Measurements from ENCODE around the gene SORL1. TPM values are rescaled to one million over a fixed set of nuclear protein-coding genes. Genes with fewer than 3 reads are reported as not detected.

Gene SORL1
- total RNA-seq, 3 donors from 2014 or later, result 58.3 to 195 (median 109) TPM

GRCh38 chr11:121670266-121670665, 218.2 kb downstream of the SORL1 start:
- Histone ChIP-seq H3K36me3 (ENCODE audit: low read depth) (no peaks in the 10 kb centered on the region), H3K4me1 (ENCODE audit: low read depth) (no peaks in the 10 kb centered on the region), H3K9me3 (no peaks in the 10 kb centered on the region), H3K4me3 (no peak overlapping the region)
- TF ChIP-seq, protein P1, sequence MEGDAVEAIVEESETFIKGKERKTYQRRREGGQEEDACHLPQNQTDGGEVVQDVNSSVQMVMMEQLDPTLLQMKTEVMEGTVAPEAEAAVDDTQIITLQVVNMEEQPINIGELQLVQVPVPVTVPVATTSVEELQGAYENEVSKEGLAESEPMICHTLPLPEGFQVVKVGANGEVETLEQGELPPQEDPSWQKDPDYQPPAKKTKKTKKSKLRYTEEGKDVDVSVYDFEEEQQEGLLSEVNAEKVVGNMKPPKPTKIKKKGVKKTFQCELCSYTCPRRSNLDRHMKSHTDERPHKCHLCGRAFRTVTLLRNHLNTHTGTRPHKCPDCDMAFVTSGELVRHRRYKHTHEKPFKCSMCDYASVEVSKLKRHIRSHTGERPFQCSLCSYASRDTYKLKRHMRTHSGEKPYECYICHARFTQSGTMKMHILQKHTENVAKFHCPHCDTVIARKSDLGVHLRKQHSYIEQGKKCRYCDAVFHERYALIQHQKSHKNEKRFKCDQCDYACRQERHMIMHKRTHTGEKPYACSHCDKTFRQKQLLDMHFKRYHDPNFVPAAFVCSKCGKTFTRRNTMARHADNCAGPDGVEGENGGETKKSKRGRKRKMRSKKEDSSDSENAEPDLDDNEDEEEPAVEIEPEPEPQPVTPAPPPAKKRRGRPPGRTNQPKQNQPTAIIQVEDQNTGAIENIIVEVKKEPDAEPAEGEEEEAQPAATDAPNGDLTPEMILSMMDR (IDR thresholded peaks at IDR 0.05), result no peak
- DNase-seq, result no peak
- no peak for ATAC-seq
- intact Hi-C loops (cut with DNase I, micrococcal nuclease), result no loop called here

DNA sequence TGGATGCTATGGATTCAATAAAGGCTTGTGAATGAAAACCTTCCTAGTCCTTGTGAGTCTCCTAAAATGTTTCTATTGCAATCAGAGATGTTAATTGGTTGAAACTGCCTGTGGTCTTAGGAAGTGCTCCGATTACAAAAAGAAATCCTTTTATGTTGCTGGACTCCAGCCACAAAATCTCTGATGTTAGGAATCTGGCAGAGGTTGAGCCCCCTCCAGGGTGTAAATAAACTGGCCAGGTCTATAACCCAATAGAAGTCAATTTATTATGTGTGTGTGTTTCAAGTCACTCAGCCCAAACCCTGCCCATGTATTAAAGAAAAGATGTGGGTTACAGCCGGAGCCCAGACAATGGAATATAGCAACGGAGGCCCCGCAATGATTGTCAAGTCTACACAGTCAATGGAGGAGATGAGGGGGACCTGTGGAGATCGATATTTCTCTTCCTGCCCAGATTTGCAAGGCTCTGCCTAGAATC, 218.7 kb downstream of the SORL1 start:
- Histone ChIP-seq H3K9me3 (no peaks in the 10 kb centered on the region), H3K4me3 (no peak overlapping the region), H3K4me1 (ENCODE audit: low read depth) (no peaks in the 10 kb centered on the region), H3K36me3 (ENCODE audit: low read depth) (no peaks in the 10 kb centered on the region)
- TF ChIP-seq, protein P1 (IDR thresholded peaks at IDR 0.05), result no peak
- intact Hi-C loops (cut with DNase I, micrococcal nuclease), result no loop called here
- no peak for DNase-seq
- ATAC-seq, result no peak

DNA sequence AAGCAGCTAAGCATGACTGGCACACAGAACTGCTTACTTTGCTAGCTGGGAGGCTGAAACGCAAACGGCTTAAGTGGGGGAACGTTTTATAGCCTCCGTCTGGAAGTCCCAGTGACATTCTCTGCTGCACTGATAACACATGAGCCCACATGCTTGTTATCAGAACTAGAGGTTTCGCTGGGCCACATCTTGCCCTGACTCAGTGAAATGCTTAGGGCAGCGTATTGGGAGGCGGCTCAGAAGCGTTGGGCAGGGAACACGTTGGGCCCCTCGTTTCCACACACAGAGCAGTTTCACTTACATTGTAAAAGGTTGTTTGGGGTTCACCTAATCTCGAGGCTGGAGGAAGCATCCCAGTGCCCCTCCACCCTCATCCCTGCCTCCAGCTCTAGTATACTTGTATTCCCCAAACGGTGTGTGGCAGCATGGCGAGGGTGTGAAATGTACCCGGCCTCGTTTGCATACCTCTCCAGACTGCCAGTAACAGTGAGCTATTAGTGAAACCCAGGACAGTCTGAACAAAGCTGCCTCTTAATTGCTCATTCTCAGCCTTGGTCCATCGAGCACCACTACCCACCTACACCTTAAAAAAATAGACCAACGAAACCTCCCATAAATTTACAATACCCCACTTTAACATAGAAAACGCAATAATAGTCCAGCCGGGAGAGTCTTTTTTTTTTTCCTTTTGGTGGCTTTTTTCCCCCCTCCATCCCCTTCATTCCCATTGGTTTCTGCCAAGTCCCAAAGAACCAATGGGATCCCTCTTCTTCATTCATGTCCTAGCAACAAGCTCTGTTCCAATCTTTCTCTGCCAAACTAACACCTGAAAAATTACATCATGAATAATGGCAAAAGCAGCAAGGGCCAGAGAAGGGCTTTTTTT, 219.4 kb downstream of the SORL1 start:
- ATAC-seq (no peak), DNase-seq (no peak)
- H3K4me3 ChIP-seq, result no peak overlapping the region
- H3K9me3 ChIP-seq, result no peaks in the 10 kb centered on the region
- no peaks in the 10 kb centered on the region for H3K36me3 ChIP-seq (ENCODE audit: low read depth)
- TF ChIP-seq, protein P1 (IDR thresholded peaks at IDR 0.05), result no peak
- no peaks in the 10 kb centered on the region for H3K4me1 ChIP-seq (ENCODE audit: low read depth)
- intact Hi-C loops (cut with DNase I, micrococcal nuclease), result no loop called here

- intact Hi-C loops (cut with DNase I, micrococcal nuclease), result no loop called here
- TF ChIP-seq, protein P1 (IDR thresholded peaks at IDR 0.05), result no peak
- no peak for DNase-seq
Observed at GRCh38 chr11:121672630-121673487, 220.7 kb downstream of the SORL1 start.

GRCh38 chr11:121681550-121682268, 229.6 kb downstream of the SORL1 start:
- TF ChIP-seq, protein P1 (IDR thresholded peaks at IDR 0.05), result no peak
- H3K9me3 ChIP-seq, result no peaks in the 10 kb centered on the region
- H3K4me3 ChIP-seq, result no peak overlapping the region
- intact Hi-C loops (cut with DNase I, micrococcal nuclease), result no loop called here
- no peaks in the 10 kb centered on the region for H3K36me3 ChIP-seq (ENCODE audit: low read depth)
- no peak for DNase-seq
- ATAC-seq, result no peak
- no peaks in the 10 kb centered on the region for H3K4me1 ChIP-seq (ENCODE audit: low read depth)

More at GRCh38 chr11:121672630-121673487, 220.7 kb downstream of the SORL1 start:
- Histone ChIP-seq H3K36me3 (ENCODE audit: low read depth) (no peaks in the 10 kb centered on the region), H3K4me3 (no peak overlapping the region), H3K9me3 (no peaks in the 10 kb centered on the region), H3K4me1 (ENCODE audit: low read depth) (no peaks in the 10 kb centered on the region)
- ATAC-seq, result no peak

All from mucosa of descending colon (tissue), 3 donors.